ENCODE measurements around the gene KIF16B.
"Not testable (repeated sequence)": the region's sequence is repeated elsewhere in the genome, so short reads cannot be mapped to it uniquely, and the experiment has no call there.

KIF16B gene

DNA sequence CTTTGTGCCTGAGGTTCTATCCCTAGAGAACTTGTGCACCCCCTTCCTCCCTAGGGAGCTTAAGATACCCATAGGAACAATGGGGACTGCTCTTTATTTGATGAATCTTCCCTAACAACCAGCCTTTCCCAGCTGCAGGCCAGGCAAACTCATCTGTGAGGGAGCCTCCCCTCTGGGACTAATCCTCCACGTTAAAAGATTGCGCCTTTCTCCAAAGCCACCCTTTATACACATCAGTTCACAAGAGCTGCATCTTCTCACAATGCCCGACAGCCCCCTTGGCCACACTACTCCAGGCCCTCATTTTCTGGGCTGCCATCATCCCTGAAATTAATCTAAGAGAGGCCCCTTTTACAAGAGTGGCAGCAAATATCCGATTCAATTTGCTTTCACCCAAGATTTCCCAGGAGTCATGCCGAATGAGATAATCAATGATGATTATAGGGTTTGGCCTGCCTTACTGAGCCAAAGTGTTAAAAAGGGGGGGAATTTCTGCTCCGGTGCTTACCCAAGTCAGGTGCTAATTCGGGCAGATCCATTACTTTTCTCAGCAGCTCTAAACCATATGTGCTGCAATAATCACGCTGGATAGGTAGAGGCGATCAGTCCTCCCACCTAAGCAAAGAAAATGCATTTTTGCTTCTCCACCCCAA lies 336.5 kb downstream of the KIF16B start:
- DNase-seq = no peak

DNA sequence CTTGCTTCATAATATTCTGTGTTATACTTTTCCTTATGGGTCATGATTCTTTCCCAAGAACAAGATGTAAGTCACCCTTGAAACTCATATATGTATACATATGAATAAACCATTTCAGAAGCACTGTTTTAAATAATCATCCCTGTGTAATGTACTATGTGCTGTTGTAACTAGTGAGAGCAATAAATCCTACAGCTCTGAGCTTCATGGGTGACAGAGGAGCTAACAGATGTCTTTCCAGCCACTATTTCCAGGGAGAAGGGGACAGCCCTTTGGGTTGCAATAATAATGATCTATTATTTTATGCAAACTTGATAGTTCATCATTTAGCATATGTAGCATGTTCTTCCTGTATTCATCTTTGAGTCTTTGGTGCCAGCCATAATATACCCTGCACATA lies 342.8 kb downstream of the KIF16B start:
- DNase-seq = no peak

DNA sequence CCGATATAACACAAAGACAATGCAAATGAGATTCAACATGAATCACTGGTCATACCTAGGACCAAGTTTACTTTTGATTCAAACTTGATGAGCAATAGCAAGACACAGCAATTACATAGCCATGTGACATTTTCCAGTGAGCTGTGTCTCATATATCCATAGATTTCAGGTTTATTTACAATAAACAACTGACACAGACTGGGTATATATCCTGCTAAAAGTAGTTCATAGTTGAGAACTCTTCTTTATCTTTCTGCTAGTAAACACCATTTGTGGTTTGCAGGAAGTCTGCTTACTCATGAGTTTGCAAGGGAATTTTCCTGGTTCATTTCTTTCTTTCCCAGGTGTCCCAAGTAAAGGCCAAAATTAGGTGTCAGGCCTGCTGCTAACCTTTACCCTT lies 343.4 kb downstream of the KIF16B start:
- no peak for DNase-seq

DNA sequence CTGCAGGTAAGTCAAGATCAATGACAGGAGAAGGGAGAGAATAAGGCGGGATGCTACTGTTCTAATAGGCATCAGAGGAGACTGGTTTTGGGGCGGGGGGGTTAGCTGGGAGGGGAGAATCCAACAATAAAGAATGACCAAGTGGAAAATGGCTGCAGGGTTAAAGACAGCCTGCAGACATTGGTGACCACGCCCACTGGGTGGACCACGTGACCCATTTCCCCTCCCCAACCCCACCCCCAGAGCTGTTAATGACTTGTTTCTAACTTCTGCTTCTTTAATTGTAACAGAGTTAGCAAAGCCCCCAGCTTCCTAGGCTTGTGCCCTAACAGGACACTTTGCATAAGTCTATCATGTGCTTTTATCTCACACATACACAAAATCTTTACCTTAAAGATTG lies 344.5 kb downstream of the KIF16B start:
- DNase-seq = no peak

DNA sequence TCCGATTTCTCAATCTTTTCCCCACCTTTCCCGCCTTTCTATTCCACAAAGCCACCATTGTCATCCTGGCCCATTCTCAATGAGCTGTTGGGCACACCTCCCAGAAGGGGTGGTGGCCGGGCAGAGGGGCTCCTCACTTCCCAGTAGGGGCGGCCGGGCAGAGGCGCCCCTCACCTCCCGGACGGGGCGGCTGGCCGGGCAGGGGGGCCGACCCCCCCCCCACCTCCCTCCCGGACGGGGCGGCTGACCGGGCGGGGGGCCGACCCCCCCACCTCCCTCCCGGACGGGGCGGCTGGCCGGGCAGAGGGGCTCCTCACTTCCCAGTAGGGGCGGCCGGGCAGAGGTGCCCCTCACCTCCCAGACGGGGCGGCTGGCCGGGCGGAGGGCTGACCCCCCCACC lies 346.3 kb downstream of the KIF16B start:
- DNase-seq = not testable (repeated sequence)

DNA sequence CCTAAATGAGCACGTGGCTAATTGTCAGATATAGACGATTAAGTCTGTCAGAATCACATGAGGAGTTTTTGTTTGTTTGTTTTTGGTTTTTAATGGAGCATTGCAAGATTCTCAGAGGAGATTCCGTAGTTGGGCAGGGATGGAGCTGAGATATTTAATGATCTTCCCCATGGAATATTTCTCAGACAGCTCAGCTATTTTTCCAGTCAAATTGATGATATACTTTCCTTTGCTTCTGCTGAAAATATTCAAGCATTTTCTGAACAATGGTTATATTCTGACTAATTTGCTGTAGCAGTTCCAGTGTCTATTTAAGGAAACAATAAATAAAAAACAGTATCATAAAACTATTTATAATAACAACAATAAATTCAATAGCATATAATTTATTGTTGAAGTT lies 348.4 kb downstream of the KIF16B start:
- DNase-seq = no peak

DNA sequence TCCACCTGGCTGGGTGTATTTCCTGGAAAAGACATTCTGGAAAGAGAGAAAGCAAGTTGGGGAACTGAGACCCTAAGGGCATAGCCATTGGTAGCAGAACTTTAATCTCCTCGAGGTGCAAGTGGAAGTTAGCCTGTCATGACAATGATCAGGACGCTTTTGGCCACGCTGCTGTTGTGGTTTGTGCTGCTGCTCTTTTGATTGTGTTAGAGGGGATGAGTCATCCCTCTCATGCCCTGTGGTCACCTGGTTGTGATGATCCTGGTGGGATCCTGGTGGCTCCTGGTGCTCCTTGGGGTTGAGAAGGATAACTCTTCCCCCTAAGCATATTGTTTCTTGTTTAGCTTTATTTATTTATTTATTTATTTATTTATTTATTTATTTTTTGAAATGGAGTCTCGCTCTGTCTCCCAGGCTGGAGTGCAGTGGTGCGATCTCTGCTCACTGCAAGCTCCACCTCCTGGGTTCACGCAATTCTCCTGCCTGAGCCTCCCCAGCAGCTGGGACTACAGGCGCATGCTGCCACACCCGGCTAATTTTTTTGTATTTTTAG lies 350.3 kb downstream of the KIF16B start:
- DNase-seq = no peak

Data from DMS79 treated with DMSO at 0.1 percent for 48 hours (cell line).